ENCODE results near the gene PCDHGA1.

PCDHGA1 gene

DNA sequence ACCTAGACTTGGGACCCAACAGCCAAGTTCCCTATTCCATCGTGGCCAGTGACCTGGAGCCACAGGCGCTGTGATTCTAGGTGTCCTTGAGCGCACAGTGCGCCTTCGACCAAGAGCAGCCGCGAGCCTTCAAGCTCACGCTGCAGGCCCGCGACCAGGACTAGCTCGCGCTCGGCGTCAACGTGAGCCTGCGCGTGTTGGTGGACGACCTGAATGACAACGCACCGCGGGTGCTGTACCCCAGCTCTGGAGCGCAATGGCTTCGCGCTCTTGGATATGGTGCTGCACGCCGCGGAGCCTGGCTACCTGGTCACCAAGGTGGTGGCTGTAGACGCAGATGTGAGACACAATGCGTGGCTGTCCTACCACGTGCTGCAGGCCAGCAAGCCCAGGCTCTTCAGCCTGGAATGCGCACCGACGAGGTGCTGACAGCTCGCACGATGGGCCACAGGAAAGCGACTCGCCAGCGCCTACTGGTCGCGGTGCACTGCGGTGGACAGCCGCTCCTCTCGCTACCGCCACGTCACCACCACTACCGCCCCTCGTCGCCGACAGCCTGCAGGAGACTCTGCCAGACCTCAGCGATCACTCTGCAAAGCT lies 111.4 kb downstream of the PCDHGA1 start:
- Histone ChIP-seq H3K4me3 (replicated peaks; ENCODE audit: low read depth, low read length) (no peak overlapping the region), H3K36me3 (ENCODE audit: control insufficient read depth, insufficient read depth, low read length) (no peaks in the 10 kb centered on the region), H3K27me3 (replicated peaks; ENCODE audit: control insufficient read depth, insufficient read depth, low read length) (no peaks in the 10 kb centered on the region)
- peak; percentile 5 for DNase-seq (ENCODE audit: extremely low read depth, insufficient read length)
- TF ChIP-seq, protein P1, sequence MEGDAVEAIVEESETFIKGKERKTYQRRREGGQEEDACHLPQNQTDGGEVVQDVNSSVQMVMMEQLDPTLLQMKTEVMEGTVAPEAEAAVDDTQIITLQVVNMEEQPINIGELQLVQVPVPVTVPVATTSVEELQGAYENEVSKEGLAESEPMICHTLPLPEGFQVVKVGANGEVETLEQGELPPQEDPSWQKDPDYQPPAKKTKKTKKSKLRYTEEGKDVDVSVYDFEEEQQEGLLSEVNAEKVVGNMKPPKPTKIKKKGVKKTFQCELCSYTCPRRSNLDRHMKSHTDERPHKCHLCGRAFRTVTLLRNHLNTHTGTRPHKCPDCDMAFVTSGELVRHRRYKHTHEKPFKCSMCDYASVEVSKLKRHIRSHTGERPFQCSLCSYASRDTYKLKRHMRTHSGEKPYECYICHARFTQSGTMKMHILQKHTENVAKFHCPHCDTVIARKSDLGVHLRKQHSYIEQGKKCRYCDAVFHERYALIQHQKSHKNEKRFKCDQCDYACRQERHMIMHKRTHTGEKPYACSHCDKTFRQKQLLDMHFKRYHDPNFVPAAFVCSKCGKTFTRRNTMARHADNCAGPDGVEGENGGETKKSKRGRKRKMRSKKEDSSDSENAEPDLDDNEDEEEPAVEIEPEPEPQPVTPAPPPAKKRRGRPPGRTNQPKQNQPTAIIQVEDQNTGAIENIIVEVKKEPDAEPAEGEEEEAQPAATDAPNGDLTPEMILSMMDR (IDR thresholded peaks at IDR 0.05; ENCODE audit: insufficient read depth, low read length, poor library complexity, severe bottlenecking), result no peak

DNA sequence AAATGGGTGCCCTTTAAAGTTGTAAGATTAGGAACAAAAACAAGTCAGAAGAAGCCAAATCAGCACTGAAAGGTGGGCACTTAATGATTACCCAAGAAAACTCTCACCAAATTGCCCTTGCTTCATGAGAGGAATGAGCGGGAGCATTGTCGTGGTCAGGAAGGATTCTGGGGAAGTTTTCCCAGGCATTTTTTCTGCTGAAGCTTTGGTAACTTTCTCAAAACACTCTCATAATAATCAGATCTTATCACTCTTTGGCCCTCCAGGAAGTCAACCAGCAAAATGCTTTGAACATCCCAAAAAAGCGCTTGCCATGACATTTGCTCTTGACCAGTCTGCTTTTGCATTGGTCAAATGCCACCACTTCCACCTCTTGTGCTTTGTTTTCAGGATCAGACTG lies 135.0 kb downstream of the PCDHGA1 start:
- DNase-seq (ENCODE audit: extremely low read depth, insufficient read length), result no peak
- Histone ChIP-seq H3K4me3 (replicated peaks; ENCODE audit: low read depth, low read length) (no peak overlapping the region), H3K27me3 (replicated peaks; ENCODE audit: control insufficient read depth, insufficient read depth, low read length) (no peaks in the 10 kb centered on the region), H3K36me3 (ENCODE audit: control insufficient read depth, insufficient read depth, low read length) (no peaks in the 10 kb centered on the region)
- TF ChIP-seq, protein P1 (IDR thresholded peaks at IDR 0.05; ENCODE audit: insufficient read depth, low read length, poor library complexity, severe bottlenecking), result no peak

DNA sequence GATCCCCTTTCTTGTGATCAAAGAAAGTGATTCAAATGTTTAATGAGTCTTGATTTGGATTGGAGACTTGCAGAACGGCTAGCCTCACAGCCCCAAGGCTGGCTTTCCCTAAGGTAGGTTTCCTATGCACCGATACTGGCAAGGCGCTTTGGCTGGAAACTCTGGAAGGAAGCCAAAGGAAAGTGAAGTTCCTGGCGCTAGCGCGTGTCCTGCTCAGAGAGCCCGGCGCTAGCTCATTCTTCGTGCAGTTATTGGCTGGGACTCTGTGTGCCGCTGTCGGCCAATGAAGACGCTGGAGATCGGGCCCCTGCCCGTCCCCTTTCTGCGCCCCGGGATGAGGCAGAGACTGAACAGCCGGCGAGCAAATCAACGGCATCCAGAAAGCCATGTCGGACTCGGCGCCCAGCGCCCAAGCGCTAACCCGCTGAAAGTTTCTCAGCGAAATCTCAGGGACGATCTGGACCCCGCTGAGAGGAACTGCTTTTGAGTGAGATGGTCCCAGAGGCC lies 145.4 kb downstream of the PCDHGA1 start, which contains the start of gene PCDHGC3:
Gene PCDHGC3 (plus strand): TSS at position 342 of the 507 bp plus-strand sequence. CDS start 151 bp downstream, at position 493.
- peak; percentile 81 for DNase-seq (ENCODE audit: extremely low read depth, insufficient read length)
- TF ChIP-seq, protein P1 (IDR thresholded peaks at IDR 0.05; ENCODE audit: insufficient read depth, low read length, poor library complexity, severe bottlenecking), result peak; percentile 53
- Histone ChIP-seq H3K36me3 (ENCODE audit: control insufficient read depth, insufficient read depth, low read length) (no peaks in the 10 kb centered on the region), H3K27me3 (replicated peaks; ENCODE audit: control insufficient read depth, insufficient read depth, low read length) (no peaks in the 10 kb centered on the region), H3K4me3 (replicated peaks; ENCODE audit: low read depth, low read length) (peak within 1 kb of the TSS; percentile 82)

DNA sequence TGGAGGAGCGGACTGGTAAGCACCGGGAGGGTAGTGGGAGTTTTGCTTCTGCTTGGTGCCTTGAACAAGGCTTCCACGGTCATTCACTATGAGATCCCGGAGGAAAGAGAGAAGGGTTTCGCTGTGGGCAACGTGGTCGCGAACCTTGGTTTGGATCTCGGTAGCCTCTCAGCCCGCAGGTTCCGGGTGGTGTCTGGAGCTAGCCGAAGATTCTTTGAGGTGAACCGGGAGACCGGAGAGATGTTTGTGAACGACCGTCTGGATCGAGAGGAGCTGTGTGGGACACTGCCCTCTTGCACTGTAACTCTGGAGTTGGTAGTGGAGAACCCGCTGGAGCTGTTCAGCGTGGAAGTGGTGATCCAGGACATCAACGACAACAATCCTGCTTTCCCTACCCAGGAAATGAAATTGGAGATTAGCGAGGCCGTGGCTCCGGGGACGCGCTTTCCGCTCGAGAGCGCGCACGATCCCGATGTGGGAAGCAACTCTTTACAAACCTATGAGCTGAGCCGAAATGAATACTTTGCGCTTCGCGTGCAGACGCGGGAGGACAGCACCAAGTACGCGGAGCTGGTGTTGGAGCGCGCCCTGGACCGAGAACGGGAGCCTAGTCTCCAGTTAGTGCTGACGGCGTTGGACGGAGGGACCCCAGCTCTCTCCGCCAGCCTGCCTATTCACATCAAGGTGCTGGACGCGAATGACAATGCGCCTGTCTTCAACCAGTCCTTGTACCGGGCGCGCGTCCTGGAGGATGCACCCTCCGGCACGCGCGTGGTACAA lies 146.0 kb downstream of the PCDHGA1 start:
- TF ChIP-seq, protein P1 (IDR thresholded peaks at IDR 0.05; ENCODE audit: insufficient read depth, low read length, poor library complexity, severe bottlenecking), result no peak
- H3K4me3 ChIP-seq (replicated peaks; ENCODE audit: low read depth, low read length), result peak overlapping the region; percentile 82

DNA sequence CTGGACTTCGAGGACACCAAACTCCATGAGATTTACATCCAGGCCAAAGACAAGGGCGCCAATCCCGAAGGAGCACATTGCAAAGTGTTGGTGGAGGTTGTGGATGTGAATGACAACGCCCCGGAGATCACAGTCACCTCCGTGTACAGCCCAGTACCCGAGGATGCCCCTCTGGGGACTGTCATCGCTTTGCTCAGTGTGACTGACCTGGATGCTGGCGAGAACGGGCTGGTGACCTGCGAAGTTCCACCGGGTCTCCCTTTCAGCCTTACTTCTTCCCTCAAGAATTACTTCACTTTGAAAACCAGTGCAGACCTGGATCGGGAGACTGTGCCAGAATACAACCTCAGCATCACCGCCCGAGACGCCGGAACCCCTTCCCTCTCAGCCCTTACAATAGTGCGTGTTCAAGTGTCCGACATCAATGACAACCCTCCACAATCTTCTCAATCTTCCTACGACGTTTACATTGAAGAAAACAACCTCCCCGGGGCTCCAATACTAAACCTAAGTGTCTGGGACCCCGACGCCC lies 146.8 kb downstream of the PCDHGA1 start:
- no peaks in the 10 kb centered on the region for H3K36me3 ChIP-seq (ENCODE audit: control insufficient read depth, insufficient read depth, low read length)
- peak overlapping the region; percentile 82 for H3K4me3 ChIP-seq (replicated peaks; ENCODE audit: low read depth, low read length)
- no peak for DNase-seq (ENCODE audit: extremely low read depth, insufficient read length)
- no peaks in the 10 kb centered on the region for H3K27me3 ChIP-seq (replicated peaks; ENCODE audit: control insufficient read depth, insufficient read depth, low read length)
- TF ChIP-seq, protein P1 (IDR thresholded peaks at IDR 0.05; ENCODE audit: insufficient read depth, low read length, poor library complexity, severe bottlenecking), result no peak

More for the DNA sequence above, 146.0 kb downstream of the PCDHGA1 start:
- H3K36me3 ChIP-seq (ENCODE audit: control insufficient read depth, insufficient read depth, low read length), result no peaks in the 10 kb centered on the region
- peak; percentile 56 for DNase-seq (ENCODE audit: extremely low read depth, insufficient read length)
- H3K27me3 ChIP-seq (replicated peaks; ENCODE audit: control insufficient read depth, insufficient read depth, low read length), result no peaks in the 10 kb centered on the region
